GM12801 (cell line): ENCODE results near the gene KRTAP10-8.

Experiments used
- TF ChIP-seq, protein P1 (sequence below): IDR thresholded peaks from one replicate; pipeline ENCODE4 v1.5.1; 2011; ENCODE audit warnings: control low read depth; ENCODE audit not compliant: insufficient read length; ENCODE audit errors: extremely low read depth

KRTAP10-8 gene

DNA sequence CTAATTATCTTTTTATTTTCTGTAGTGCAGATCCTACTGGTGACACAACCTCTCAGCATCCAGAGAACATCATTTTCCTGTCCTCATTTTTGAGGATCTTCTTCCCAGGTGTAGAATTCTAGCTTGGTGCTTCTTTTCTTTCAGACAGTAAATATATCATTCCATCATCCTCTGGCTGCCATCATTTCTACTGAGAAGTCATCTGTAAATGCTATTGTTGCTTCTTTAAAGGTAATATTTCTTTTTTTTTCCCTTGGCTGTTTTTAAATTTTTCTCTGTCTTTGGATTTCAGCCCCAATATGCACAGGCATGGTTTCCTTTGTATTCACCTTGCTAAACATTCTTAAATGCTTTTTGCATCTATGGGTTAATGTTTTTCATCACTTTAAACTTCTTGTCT lies 11.7 kb downstream of the KRTAP10-8 start:
- TF ChIP-seq, protein P1, sequence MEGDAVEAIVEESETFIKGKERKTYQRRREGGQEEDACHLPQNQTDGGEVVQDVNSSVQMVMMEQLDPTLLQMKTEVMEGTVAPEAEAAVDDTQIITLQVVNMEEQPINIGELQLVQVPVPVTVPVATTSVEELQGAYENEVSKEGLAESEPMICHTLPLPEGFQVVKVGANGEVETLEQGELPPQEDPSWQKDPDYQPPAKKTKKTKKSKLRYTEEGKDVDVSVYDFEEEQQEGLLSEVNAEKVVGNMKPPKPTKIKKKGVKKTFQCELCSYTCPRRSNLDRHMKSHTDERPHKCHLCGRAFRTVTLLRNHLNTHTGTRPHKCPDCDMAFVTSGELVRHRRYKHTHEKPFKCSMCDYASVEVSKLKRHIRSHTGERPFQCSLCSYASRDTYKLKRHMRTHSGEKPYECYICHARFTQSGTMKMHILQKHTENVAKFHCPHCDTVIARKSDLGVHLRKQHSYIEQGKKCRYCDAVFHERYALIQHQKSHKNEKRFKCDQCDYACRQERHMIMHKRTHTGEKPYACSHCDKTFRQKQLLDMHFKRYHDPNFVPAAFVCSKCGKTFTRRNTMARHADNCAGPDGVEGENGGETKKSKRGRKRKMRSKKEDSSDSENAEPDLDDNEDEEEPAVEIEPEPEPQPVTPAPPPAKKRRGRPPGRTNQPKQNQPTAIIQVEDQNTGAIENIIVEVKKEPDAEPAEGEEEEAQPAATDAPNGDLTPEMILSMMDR: no peak

DNA sequence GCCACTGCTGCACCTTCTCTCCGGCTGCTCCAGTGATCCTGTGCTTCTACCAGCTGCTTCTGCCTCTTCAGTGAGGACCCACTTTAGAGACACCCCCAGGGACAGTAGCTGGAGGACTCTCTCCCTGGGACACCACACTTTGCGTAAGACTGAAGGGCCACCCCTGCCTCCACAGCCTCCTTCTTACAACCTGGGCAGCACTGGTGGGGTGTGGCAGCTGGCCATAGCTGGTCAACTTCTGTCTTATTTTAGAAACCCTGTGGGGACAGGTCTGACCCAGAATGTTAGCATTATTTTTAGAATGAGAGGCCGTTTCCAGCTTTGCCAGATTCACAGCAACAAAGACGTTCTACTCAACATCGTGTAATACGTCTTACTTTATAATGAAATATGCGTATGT lies 13.9 kb downstream of the KRTAP10-8 start:
- TF ChIP-seq, protein P1: no peak

DNA sequence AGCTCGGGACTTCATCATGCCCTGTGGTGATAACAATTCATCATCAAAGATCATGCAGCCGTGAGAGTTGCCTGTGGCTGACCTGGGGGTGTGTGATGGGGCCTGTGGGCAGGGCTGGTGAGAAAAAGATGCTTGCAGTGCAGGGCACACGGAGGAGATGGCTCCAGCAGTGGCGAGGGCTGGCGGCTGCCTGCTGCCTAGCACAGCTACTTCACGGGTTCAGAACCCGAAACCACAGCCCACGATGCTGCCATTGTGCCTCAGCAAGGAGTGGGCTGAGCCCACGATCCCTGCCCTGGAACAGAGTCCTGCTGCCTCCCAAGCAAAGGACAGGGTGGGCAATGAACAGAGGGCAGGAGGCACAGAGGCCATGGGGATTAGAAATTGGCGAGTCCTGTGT lies 14.4 kb downstream of the KRTAP10-8 start:
- TF ChIP-seq, protein P1: no peak

DNA sequence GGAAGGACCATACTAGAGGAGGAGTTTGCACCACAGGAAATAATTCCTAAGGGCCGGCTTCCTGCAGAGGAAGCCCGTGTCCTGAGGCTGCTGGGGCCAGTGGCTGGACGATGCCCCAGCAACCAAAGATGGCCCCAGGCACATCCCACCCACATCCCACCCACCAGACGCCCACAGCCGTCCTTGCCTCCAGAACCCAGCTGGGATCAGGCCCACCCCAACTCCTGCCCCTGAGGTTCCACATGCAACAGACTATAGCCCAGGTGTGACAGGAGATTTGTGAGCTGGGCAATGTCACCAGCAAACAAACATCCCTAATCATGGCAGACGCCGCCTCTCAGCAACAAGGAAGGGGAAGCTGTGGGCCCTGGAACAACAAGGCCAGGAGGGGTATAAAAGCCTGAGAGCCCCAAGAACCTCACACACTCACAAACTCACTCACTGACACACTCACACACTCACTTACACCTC lies 14.8 kb downstream of the KRTAP10-8 start, which contains the start of gene KRTAP10-9:
KRTAP10-9 (plus strand) TSS at position 421 of the 471 bp plus-strand sequence. CDS start 79 bp downstream, outside the sequence.
- TF ChIP-seq, protein P1: no peak

DNA sequence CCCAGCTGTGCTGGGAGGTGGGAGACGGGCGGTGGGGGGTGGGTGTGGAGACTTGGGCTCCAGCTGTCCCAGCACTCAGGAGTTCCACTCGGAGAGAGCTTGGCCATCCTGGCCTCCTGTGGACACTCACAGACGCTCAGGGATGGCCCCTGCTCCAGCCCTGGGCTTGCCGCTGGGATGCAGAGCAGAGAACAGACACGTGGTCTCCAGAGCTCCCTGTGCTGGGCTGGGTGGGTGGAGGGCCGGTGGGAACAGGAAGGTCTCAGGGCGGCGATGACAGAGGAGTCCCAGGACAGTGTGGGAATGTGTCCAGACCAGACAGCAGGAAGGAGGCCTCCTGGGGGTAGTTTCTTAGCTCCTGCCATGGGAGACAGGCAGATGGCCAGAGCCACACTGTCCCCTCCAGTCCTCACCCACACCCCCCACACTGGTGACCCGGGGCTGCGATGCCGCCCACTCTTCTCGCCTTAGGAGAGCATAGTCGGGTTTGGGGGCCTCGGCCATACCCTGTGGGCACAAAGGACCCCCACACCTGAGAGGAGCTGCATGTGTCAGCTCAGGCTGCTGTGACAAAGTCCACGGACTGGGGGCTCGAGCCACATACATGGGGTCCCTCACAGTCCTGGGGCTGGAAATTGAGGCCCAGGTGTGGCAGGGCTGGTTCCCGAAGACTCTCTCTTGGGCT lies 17.0 kb downstream of the KRTAP10-8 start:
- TF ChIP-seq, protein P1: no peak

DNA sequence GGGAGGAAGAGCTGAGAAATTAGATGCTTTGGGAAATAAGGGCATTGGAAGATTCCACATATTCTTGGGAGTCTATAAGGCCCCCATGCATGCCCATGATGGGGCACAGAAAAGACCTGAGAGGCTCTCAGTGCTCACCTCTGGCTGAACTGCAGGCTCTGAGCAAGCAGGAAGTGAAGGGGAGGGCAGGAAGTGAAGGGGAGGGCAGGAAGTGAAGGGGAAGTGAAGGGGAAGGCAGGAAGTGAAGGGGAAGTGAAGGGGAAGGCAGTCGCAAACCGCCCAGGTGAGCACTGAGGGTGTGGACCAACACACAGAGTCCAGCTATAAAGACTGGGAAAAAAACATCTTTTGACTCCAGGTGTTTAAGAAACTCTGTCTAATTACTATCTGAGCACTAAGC lies 18.6 kb downstream of the KRTAP10-8 start:
- TF ChIP-seq, protein P1: no peak

DNA sequence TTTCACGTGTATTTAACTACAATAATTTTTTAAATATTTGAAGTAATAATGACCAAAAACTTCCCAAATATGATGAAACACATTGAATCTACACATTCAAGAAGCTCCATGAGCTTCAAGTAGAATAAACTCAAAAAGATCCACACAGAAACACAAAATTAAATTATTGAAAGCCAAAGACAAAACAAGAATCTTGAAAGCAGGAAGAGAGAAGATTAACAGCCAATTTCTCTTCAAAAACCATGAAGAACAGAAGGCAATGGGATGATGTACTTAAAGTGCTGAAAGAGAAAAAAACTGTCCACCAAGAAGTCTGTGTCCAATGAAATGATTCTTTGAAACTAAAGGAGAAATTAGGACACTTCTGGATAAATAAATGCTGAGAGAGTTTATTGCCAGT lies 20.2 kb downstream of the KRTAP10-8 start:
- TF ChIP-seq, protein P1: no peak
